Endothelial cell (in vitro differentiated cells): ENCODE data around the gene ANKMY1. TPM values are rescaled to one million over a fixed set of nuclear protein-coding genes. Genes with fewer than 3 reads are reported as not detected.

Source experiments
- DNase-seq: peaks from one replicate; pipeline ENCODE4 v3.0.0; 2021; ENCODE audit warnings: low spot score
- H3K27ac Mint-ChIP-seq: one replicate; pipeline ENCODE4 v1.8.0; 2021; ENCODE audit warnings: mixed read lengths, inconsistent platforms; ENCODE audit not compliant: unreplicated experiment
- H3K27me3 Mint-ChIP-seq: one replicate; pipeline ENCODE4 v1.8.0; 2021; ENCODE audit warnings: mild to moderate bottlenecking, moderate library complexity, mixed read lengths, inconsistent platforms; ENCODE audit not compliant: unreplicated experiment
- H3K36me3 Mint-ChIP-seq: one replicate; pipeline ENCODE4 v1.8.0; 2021; ENCODE audit warnings: mild to moderate bottlenecking, low read depth, mixed read lengths, inconsistent platforms; ENCODE audit not compliant: unreplicated experiment
- H3K4me1 Mint-ChIP-seq: one replicate; pipeline ENCODE4 v1.8.0; 2021; ENCODE audit warnings: mild to moderate bottlenecking, mixed read lengths, inconsistent platforms; ENCODE audit not compliant: unreplicated experiment
- H3K4me3 Mint-ChIP-seq: one replicate; pipeline ENCODE4 v1.8.0; 2021; ENCODE audit warnings: mild to moderate bottlenecking, mixed read lengths, inconsistent platforms; ENCODE audit not compliant: unreplicated experiment
- H3K9me3 Mint-ChIP-seq: one replicate; pipeline ENCODE4 v1.8.0; 2021; ENCODE audit warnings: mixed read lengths, inconsistent platforms; ENCODE audit not compliant: unreplicated experiment
- CTCF ChIP-seq: fragments of 200-600 bp; sonication (generic); IDR thresholded peaks from one replicate; pipeline ENCODE4 v1.5.0; 2021; ENCODE audit warnings: antibody characterized with exemption; ENCODE audit not compliant: unreplicated experiment
- total RNA-seq: library from RNA; stranded (reverse); fragmentation: NEBNext Ultra II Directional; extraction: Animal tissue kit (Norgen Biotek cat#: 25700); gene quantifications from one replicate; pipeline ENCODE4 v1.2.1, GENCODE V29; 2021; ENCODE audit not compliant: unreplicated experiment

The ANKMY1 gene
- total RNA-seq, 1 donor from 2014 or later, result 5.6 TPM

DNA sequence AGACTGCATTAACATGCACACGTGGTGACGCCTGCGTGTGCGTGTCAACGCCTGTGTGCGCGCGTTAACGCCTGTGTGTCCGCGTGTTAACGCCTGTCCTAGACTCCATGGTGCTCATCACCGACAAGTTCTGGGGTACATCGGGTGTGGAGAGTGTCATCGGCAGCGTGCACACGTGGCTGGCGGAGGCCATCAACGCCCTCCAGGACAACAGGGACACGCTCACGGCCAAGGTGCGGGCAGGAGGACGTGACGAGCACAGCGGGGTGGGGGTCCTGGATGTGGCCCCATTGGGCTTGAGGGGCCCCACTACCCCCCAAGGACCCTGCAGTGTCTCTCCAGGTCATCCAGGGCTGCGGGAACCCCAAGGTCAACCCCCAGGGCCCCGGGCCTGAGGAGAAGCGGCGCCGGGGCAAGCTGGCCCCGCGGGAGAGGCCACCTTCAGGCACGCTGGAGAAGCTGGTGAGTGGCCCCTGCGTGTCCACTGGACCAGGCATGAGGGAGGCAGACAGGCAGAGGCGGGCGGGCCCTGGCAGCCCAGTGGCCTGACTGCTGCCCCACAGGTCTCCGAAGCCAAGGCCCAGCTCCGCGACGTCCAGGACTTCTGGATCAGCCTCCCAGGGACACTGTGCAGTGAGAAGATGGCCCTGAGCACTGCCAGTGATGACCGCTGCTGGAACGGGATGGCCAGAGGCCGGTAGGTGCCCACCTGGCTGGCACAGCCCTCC lies 93.1 kb downstream of the ANKMY1 start:
- H3K36me3 Mint-ChIP-seq, result no peaks in the 10 kb centered on the region
- no peak for TF ChIP-seq CTCF
- peak; percentile 3 for DNase-seq
- no peaks in the 10 kb centered on the region for H3K9me3 Mint-ChIP-seq
- no peak overlapping the region for H3K4me3 Mint-ChIP-seq
- H3K27ac Mint-ChIP-seq, result no peak overlapping the region
- peaks cover 11% of the 10 kb centered on the region for H3K27me3 Mint-ChIP-seq
- no peaks in the 10 kb centered on the region for H3K4me1 Mint-ChIP-seq

DNA sequence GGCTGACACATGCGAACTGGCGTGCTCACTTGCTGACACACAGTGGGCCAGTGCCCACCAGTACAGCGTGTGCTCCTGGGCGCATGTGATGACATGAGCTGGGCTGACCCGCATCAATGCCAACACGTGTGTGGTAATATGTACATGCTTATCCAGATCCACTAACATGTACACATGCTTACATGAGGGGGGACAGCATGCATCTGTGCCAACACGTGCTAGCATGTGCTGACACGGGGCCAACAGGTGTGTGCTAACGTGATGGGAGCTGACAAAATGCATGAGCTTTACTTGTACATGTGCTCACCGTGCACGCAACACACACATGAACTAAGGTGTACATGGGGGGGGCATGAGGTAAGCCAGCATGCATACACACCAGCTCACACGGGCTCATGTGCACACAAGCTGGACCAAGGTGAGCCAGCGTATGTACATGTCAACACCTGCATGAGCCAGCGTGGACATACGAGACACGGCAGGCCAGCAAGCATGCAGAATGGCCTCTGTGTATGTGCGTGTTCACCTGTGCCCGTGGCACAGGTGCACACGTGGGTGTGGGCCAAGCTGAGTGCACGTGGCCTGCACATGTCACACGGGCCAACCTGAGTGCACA lies 93.8 kb downstream of the ANKMY1 start:
- TF ChIP-seq CTCF, result no peak
- DNase-seq, result no peak
- H3K27me3 Mint-ChIP-seq, result peaks cover 7% of the 10 kb centered on the region
- H3K36me3 Mint-ChIP-seq, result no peaks in the 10 kb centered on the region
- H3K4me1 Mint-ChIP-seq, result no peaks in the 10 kb centered on the region
- no peak overlapping the region for H3K4me3 Mint-ChIP-seq
- H3K27ac Mint-ChIP-seq, result no peak overlapping the region
- no peaks in the 10 kb centered on the region for H3K9me3 Mint-ChIP-seq

DNA sequence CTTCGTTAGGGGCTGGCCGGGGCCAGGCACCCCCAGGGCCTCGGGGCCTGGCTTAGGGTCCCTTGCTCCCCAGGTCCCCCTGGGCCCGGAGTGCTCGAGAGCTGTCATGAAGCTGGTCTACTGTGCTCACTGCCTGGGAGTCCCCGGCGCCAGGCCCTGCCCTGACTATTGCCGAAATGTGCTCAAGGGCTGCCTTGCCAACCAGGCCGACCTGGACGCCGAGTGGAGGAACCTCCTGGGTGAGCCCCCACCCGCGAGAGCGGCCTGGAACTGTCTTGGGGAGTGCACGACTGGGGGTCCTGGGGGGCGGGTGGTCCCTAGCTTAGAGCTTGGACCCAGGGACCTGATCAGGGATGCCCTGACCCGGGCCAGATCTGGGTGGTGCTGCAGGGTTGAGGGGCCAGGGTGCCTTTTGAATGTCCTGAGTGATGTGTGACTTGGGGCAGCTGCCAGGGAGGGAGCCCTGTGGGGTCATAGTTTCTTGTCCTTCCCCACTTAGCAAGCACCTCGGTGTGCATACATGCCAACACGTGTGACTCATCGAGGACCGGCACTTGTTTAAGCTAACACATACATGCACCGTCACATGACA lies 94.4 kb downstream of the ANKMY1 start:
- H3K9me3 Mint-ChIP-seq, result no peaks in the 10 kb centered on the region
- TF ChIP-seq CTCF, result no peak
- no peak for DNase-seq
- no peak overlapping the region for H3K4me3 Mint-ChIP-seq
- no peaks in the 10 kb centered on the region for H3K36me3 Mint-ChIP-seq
- peaks cover 7% of the 10 kb centered on the region for H3K27me3 Mint-ChIP-seq
- no peaks in the 10 kb centered on the region for H3K4me1 Mint-ChIP-seq
- H3K27ac Mint-ChIP-seq, result no peak overlapping the region

GRCh38 chr2:240462707-240463273 lies 95.0 kb downstream of the ANKMY1 start:
- no peak for TF ChIP-seq CTCF
- DNase-seq, result no peak

More at GRCh38 chr2:240462707-240463273, 95.0 kb downstream of the ANKMY1 start:
- H3K27ac Mint-ChIP-seq, result peak overlapping the region; percentile 24
- peaks cover 9% of the 10 kb centered on the region for H3K27me3 Mint-ChIP-seq
- no peak overlapping the region for H3K4me3 Mint-ChIP-seq
- peaks cover 3% of the 10 kb centered on the region for H3K4me1 Mint-ChIP-seq
- no peaks in the 10 kb centered on the region for H3K36me3 Mint-ChIP-seq
- no peaks in the 10 kb centered on the region for H3K9me3 Mint-ChIP-seq
